Measurements from ENCODE around the gene PTPRO. TPM values are rescaled to one million over a fixed set of nuclear protein-coding genes. Genes with fewer than 3 reads are reported as not detected.
A peak's percentile ranks its signal among the peaks of the same experiment; 100 is the strongest.

PTPRO gene
- polyA plus RNA-seq, 2 of the 4 experiments (the other 2 are of a cell fraction): 0.04 TPM; not detected in 1

GRCh38 chr12:15336768-15337553 lies 14.7 kb downstream of the PTPRO start:
- WGBS (ENCODE audit: missing lambda C conversion rate): 7% methylated on average over 9 of the region's 9 CpGs
- peak in 1 of 2 experiments; percentile 30 for DNase-seq (ENCODE audit: low read depth in 1 of 2, low spot score in 1 of 2)
- TF ChIP-seq CEBPB (IDR thresholded peaks at IDR 0.05) (peak in 1 of 2 experiments; percentile 19; a peak in 1 of 4 replicates), ELK1 (IDR thresholded peaks at IDR 0.05; ENCODE audit: low read depth, low read length) (no peak), FOSL2 (IDR thresholded peaks at IDR 0.05) (peak; percentile 41; the same call in 1 of the 2 replicates), FOSL2 (CRISPR knock-in tag; IDR thresholded peaks at IDR 0.05) (peak; percentile 64), JUNB (IDR thresholded peaks at IDR 0.05) (peak; percentile 72)
- CTCF ChIA-PET: no interaction called here
- Histone ChIP-seq H3K27ac (peak overlapping the region; percentile 24 to 58; a peak in 5 of 6 replicates), H3K4me3 (no peak overlapping the region), H3K4me1 (peaks cover 14% of the 10 kb centered on the region), H3K4me2 (peak overlapping the region; percentile 48), H3K9me3 (no peaks in the 10 kb centered on the region)
- FAIRE-seq: peak; percentile 83
- ATAC-seq: peak; percentile 76 to 88
- POLR2A ChIA-PET: no interaction called here

GRCh38 chr12:15341371-15341770 lies 19.1 kb downstream of the PTPRO start:
- Histone ChIP-seq H3K27ac (no peak overlapping the region), H3K4me2 (no peak overlapping the region), H3K4me1 (peaks cover 13% of the 10 kb centered on the region), H3K4me3 (no peak overlapping the region), H3K9me3 (no peaks in the 10 kb centered on the region)
- CTCF ChIA-PET: interaction anchor here (0.6 kb wide), 1 partner anchor 896 kb away, joined by 4 read pairs; no protein-coding TSS in a partner anchor
- no peak for TF ChIP-seq FOSL2 (IDR thresholded peaks at IDR 0.05)
- TF ChIP-seq FOSL2 (CRISPR knock-in tag; IDR thresholded peaks at IDR 0.05): no peak
- no peak for TF ChIP-seq MAFK (IDR thresholded peaks at IDR 0.05; ENCODE audit: partially characterized antibody)
- TF ChIP-seq ZC3H11A (IDR thresholded peaks at IDR 0.05): no peak
- TF ChIP-seq REST (IDR thresholded peaks at IDR 0.05): no peak
- no peak for TF ChIP-seq RCOR1 (IDR thresholded peaks at IDR 0.05; ENCODE audit: low read depth, low read length)
- no peak for TF ChIP-seq HES2 (IDR thresholded peaks at IDR 0.05)
- no peak for TF ChIP-seq CBX8 (IDR thresholded peaks at IDR 0.05)
- ATAC-seq (no peak), DNase-seq (ENCODE audit: low read depth in 1 of 2, low spot score in 1 of 2) (no peak), FAIRE-seq (no peak)
- POLR2A ChIA-PET: no interaction called here

GRCh38 chr12:15344561-15344960 lies 22.3 kb downstream of the PTPRO start:
- WGBS (ENCODE audit: missing lambda C conversion rate): 42% methylated on average over 4 of the region's 4 CpGs
- ChIA-PET POLR2A (no interaction called here), CTCF (no interaction called here)
- Histone ChIP-seq H3K27ac (no peak overlapping the region), H3K4me1 (no peaks in the 10 kb centered on the region), H3K9me3 (no peaks in the 10 kb centered on the region), H3K4me2 (no peak overlapping the region), H3K4me3 (no peak overlapping the region)
- DNase-seq (ENCODE audit: low read depth in 1 of 2, low spot score in 1 of 2) (no peak), FAIRE-seq (no peak), ATAC-seq (no peak)
- TF ChIP-seq POLR2AphosphoS2 (conservative IDR thresholded peaks at IDR 0.05; ENCODE audit: low read length): no peak
- TF ChIP-seq REST (IDR thresholded peaks at IDR 0.05): no peak
- TF ChIP-seq CEBPB (IDR thresholded peaks at IDR 0.05): no peak
- TF ChIP-seq RCOR1 (IDR thresholded peaks at IDR 0.05; ENCODE audit: low read depth, low read length): no peak
- no peak for TF ChIP-seq SMC3 (IDR thresholded peaks at IDR 0.05)
- no peak for TF ChIP-seq BCL3 (IDR thresholded peaks at IDR 0.05)
- TF ChIP-seq RNF2 (IDR thresholded peaks at IDR 0.05; ENCODE audit: borderline replicate concordance, low read depth): no peak
- no peak for TF ChIP-seq MAFK (IDR thresholded peaks at IDR 0.05; ENCODE audit: partially characterized antibody)
- TF ChIP-seq FOSB (CRISPR knock-in tag; IDR thresholded peaks at IDR 0.05): no peak
- TF ChIP-seq CHD2 (IDR thresholded peaks at IDR 0.05; ENCODE audit: low read length, partially characterized antibody): no peak
- no peak for TF ChIP-seq HDAC2 (IDR thresholded peaks at IDR 0.05)
- no peak for TF ChIP-seq JUN (IDR thresholded peaks at IDR 0.05)
- no peak for TF ChIP-seq POLR2A (IDR thresholded peaks at IDR 0.05; ENCODE audit: low read length)
- TF ChIP-seq GATA3 (IDR thresholded peaks at IDR 0.05; ENCODE audit: borderline replicate concordance): no peak
- no peak for TF ChIP-seq TFCP2L1 (CRISPR knock-in tag; IDR thresholded peaks at IDR 0.05)
- no peak for TF ChIP-seq EP300 (IDR thresholded peaks at IDR 0.05)

All from A549 (cell line).